IPS DF 19.7 (cell line): ENCODE data around the gene ZCWPW2.

Experiments used
- DNase-seq: peaks from one replicate; pipeline ENCODE4 v3.0.0-alpha.2; 2013; ENCODE audit warnings: low read depth, low spot score

Gene ZCWPW2

DNA sequence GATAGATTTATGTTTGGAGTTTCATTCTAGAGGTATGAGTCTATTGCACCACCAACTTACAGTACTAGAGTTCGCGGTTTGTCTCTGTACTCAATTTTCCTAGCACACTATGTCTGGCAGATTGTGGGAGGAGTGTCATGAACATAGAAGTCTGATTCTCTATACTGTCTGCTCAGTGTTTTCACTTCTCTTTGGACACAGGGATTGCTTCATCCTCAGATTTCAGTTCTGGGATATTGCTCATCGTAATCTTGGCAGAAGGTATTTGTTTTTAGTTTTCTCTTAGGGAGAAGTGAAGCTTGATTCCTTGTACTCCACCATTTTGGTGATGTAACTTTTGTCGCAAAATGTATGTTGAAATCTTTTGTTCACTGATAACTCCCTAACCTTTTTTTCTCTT is 27.9 kb downstream of the ZCWPW2 start:
- DNase-seq = no peak

DNA sequence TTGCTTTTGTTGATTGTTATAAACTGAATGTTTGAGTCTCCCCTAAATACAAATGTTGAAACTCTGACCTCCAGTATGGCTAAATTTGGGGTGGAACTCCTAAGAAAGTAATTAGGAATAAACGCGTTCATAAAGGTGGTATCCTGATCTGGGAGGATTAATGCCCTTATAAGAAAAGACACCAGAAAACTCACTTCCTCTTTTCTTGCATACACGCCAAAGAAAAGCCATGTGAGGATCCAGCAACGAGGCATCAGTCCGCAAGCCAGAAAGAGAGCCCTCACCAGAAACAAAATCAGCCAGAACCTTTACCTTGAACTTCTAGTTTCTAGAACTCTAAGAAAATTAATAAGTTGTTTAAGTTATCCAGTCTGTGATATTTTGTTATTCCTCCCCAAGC is 37.5 kb downstream of the ZCWPW2 start:
- DNase-seq = no peak

DNA sequence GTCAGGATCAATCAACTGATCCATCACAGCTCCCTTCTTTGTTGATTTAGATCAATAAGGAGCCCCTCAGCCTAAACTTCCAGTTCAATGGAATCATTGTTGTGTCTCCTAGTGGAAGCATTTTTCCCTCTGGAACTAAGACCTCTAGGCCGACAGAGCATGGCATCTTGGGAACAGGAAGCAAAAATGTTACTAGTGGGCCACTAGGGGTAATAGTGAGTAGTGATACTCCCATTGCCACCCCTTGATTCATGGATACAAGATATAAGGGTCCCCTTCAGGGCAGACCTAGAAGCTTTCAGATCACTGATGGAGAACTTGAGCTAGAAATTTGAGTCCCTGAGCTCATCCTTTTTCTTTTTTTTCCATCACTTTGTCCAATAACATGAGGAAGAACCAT is 40.5 kb downstream of the ZCWPW2 start:
- DNase-seq = no peak

DNA sequence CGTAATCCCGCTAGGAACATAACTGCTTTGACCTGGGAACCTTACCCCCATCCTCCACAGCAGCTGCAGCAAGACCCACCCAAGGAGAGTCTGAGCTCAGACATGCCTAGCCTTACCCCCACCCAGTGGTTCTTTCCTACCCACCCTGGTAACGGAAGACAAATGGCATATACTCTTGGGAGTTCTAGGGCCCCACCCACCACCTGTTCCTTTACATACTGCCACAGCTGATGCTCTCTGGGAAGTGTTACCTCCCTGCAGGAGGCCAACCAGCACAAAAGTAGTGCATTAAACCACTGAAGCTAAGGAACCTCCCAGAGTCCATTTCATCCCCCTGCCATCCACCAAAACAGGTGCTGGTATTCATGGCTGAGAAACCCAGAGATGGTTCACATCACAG is 50.7 kb downstream of the ZCWPW2 start:
- DNase-seq = no peak

DNA sequence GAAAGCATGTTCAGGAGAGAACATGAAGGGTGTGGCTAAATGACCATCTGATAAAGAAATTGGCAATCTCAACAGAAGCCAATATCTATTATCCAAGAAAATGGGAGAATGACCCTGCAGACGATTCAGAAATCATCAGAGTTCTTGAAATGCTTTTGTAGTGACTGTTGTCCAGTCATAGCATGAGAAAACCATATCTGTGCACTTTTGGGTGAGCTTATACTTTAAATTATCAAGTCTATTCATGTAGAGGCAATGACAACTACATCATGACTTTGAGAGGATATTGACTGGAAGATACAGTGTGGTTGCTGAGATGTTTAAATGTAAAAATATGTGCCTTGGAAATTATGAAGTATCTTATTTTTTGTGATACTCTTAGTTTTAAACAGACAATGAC is 57.7 kb downstream of the ZCWPW2 start:
- DNase-seq = no peak

DNA sequence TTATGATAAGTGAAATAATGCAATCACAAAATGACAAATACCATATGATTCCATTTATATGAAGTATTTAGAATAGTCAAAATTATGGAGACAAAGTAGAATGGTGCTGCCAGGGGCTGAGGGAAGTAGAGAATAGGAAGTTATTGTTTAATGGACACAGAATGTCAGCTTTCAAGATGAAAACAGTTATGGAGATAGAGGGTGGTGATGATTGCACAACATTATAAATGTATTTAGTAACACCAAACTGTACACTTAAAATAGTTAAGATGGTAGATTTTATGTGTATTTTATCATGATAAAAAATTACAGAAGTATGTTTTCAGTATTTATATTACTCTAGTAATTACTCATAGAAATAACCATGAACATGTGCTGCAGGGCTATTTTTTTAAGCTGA is 100.9 kb downstream of the ZCWPW2 start:
- no peak for DNase-seq

GRCh38 chr3:28462866-28463265 is 114.3 kb downstream of the ZCWPW2 start:
- DNase-seq = no peak

DNA sequence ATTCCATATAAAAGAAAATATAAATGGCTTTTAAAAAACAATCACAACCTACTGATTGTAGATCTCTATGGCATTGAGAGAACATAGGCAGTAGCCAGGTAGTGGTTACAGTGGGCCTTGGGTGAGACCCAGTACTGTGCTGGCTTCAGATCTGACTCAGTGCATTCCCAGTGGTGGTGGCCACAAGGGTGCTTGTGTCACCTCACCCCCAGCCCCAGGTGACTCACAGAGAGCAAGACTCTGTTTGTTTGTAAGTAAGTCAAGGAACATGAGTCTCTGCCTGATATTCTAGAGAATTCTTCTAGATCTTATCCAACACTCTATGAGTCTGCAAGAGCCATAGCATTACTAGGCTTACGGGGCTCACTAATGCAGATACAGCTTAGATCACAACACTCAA is 118.9 kb downstream of the ZCWPW2 start:
- no peak for DNase-seq

GRCh38 chr3:28476194-28476593 is 127.7 kb downstream of the ZCWPW2 start:
- no peak for DNase-seq

DNA sequence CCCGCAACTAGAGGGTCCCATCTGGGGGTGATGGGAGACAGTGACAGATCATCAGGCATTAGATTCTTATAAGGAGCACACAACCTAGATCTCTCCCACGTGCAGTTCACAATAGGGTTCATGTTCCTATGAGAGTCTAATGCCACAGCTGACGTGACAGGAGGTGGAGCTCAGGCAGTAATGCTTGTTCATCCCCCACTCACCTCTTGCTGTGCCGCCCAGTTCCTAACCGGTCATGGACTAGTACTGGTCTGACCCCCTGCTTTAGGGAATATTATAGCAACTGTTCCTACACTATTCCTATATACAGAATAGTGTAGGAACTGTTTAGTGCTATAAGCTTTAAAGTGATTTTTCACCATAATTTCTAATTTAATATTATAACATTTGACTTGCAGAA is 128.2 kb downstream of the ZCWPW2 start:
- no peak for DNase-seq

GRCh38 chr3:28485164-28485563 is 136.6 kb downstream of the ZCWPW2 start:
- no peak for DNase-seq

DNA sequence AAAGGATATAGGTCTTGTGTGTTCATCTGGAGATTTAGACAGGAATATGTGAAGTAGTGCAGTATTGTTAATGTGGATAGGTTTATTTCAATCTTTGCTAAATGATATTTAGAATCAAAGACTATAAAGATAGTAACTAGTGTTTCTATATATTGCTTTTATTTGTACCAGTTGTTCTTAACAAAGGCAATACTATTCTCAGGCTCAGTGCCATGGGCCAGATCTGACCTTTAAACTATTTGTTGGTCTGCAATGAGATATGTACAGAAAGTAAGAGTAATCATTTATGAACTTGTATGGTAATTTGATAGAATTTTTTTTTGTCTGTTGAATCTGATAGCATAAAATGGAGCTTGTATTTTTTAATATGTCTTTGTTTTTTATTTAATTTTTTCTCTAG is 146.8 kb downstream of the ZCWPW2 start:
- DNase-seq = no peak

DNA sequence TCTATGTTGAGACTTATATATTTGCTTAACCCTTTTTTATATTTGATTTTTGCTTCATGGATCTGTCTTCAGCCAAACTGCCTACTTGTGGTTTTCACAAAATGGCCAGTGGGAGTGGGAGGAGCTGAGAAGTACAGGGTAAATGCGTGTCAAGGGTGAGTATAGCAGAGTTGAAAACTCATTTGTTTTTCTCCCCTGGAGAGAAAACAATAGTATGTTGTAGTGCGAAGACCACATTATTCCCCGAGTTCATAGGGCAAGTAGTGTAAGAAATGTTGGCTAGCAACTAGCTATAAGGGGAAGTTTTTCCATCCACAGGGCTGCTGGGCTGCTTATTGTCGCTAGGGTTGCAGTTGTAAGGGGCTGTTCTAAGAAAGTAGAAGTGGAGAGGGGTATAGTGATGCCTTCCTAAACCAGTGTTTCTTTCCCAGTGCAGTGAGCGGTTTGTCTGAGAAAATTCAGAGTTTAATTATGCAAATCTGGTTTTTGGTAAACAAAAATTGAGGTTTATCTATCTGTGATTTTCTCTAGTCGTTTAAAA is 153.9 kb downstream of the ZCWPW2 start:
- no peak for DNase-seq

DNA sequence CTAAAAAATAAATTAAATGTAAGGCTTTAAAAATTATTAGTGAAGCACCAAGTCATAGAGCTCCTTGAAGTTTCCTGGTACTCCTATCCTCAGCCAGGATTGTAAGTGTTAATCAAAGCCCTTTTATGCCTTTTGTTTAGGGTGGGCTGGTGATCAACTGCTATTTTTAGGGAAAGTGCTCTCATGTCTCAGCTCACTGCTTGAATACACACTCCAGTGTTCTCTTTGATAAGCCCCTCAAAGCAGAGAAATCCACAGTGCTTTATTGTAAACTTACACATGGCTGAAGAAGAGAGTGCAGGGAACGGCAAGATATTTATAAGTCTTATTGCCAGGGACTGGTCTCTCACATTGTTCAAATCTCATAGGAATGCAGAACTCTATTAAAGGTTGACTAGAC is 156.5 kb downstream of the ZCWPW2 start:
- no peak for DNase-seq

DNA sequence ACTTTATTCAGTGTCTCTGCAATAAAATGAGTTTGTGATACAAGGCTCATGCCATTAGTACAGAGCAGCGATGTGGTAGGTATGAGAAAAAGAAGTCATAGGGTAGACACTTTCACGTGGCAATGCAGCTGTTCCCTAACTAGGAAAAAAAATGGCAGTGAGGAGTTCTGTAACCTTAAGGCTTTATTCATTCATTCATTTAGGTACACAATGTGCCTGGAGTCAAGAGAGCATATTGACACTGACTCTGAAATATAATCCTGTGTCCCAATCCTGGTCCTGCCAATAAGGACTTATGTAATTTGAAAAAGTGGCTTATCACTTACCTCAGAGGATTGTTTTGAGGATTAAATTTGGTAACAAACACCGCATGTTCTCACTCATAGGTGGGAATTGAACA is 173.1 kb downstream of the ZCWPW2 start:
- DNase-seq = no peak

- no peak for DNase-seq
Observed at GRCh38 chr3:28542351-28542750, 193.8 kb downstream of the ZCWPW2 start.

- DNase-seq = no peak
Observed at GRCh38 chr3:28544236-28544635, 195.7 kb downstream of the ZCWPW2 start.

GRCh38 chr3:28544831-28545230 is 196.3 kb downstream of the ZCWPW2 start:
- DNase-seq = no peak

DNA sequence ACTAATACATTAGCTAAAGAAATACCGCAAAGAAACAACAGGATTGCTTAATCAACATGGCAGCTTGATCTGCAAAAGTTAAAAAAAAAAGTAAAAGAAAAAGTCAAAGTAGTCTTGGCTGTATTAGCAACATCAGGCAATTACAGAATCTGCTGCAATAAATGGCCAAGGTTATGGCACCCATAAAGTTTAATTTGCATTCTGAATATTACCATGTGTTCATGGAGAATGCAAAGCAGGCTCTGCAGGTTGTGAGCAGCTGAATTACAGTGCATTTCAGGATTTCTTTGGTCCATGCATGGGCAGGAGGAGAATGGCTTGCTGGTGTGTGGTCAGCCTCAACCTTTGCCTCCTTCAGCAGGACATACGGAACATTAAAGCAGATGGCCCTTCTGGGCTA is 199.2 kb downstream of the ZCWPW2 start:
- no peak for DNase-seq

- DNase-seq = no peak
Observed at GRCh38 chr3:28553175-28553574, 204.7 kb downstream of the ZCWPW2 start.

- DNase-seq = no peak
Observed at GRCh38 chr3:28556195-28556594, 207.7 kb downstream of the ZCWPW2 start.

- no peak for DNase-seq
Observed at GRCh38 chr3:28564211-28564610, 215.7 kb downstream of the ZCWPW2 start.

DNA sequence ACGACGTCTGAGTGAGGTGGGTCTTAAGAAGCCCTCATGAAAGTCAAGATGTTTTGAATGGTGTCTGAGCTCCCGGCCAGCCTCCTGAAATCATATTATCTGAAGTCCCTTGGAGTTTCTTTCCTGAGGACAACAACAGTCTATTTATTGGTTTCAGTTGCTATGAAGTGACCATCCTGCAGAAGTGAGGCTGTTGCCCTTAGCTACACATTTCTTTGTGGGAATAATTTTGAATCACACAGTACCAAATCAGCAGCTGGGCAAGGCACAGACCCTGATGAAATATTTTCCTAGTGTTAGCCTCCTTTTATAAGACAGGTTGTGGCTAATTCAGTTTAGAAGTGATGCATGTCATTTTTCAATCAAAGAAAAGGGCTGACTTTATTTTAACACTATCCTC is 220.8 kb downstream of the ZCWPW2 start:
- DNase-seq = no peak

- DNase-seq = no peak
Observed at GRCh38 chr3:28574036-28574435, 225.5 kb downstream of the ZCWPW2 start.
